GM18909 (cell line): ENCODE data around the gene FCHSD1.
"Not testable (repeated sequence)": the region's sequence is repeated elsewhere in the genome, so short reads cannot be mapped to it uniquely, and the experiment has no call there.

Experiments
- ATAC-seq: cut with Tn5 transposase; IDR thresholded peaks from one replicate; pipeline ENCODE4 v1.9.1; 2021; ENCODE audit warnings: mild to moderate bottlenecking; ENCODE audit not compliant: unreplicated experiment, poor library complexity

FCHSD1 gene

GRCh38 chr5:141618804-141619554 is 32.2 kb downstream of the FCHSD1 start, which contains the start of gene DIAPH1:
DIAPH1 (minus strand) TSS chr5:141619000; CDS start chr5:141618914, 86 bp downstream.
- ATAC-seq = peak; percentile 89

- ATAC-seq = peak; percentile 40
Measured at GRCh38 chr5:141618030-141618803, 33.0 kb downstream of the FCHSD1 start.

- no peak for ATAC-seq
Measured at GRCh38 chr5:141617682-141618029, 33.6 kb downstream of the FCHSD1 start.

GRCh38 chr5:141617128-141617527 is 34.1 kb downstream of the FCHSD1 start:
- ATAC-seq = no peak

GRCh38 chr5:141615991-141616720 is 35.1 kb downstream of the FCHSD1 start:
- no peak for ATAC-seq

GRCh38 chr5:141613344-141613743 is 37.9 kb downstream of the FCHSD1 start:
- ATAC-seq = no peak

GRCh38 chr5:141611289-141611688 is 39.9 kb downstream of the FCHSD1 start:
- no peak for ATAC-seq

GRCh38 chr5:141609921-141610320 is 41.3 kb downstream of the FCHSD1 start:
- ATAC-seq = not testable (repeated sequence)

GRCh38 chr5:141609044-141609443 is 42.2 kb downstream of the FCHSD1 start:
- ATAC-seq = no peak

GRCh38 chr5:141608557-141608956 is 42.7 kb downstream of the FCHSD1 start:
- no peak for ATAC-seq

- ATAC-seq = no peak
Measured at GRCh38 chr5:141608046-141608445, 43.2 kb downstream of the FCHSD1 start.

- peak; percentile 98 for ATAC-seq
Measured at GRCh38 chr5:141605523-141606277, 45.5 kb downstream of the FCHSD1 start.

GRCh38 chr5:141603923-141604717 is 47.1 kb downstream of the FCHSD1 start:
- ATAC-seq = no peak

- ATAC-seq = no peak
Measured at GRCh38 chr5:141602606-141603005, 48.6 kb downstream of the FCHSD1 start.

- ATAC-seq = peak; percentile 45
Measured at GRCh38 chr5:141598391-141599345, 52.5 kb downstream of the FCHSD1 start.

GRCh38 chr5:141597814-141598213 is 53.4 kb downstream of the FCHSD1 start:
- no peak for ATAC-seq

- ATAC-seq = no peak
Measured at GRCh38 chr5:141597394-141597793, 53.8 kb downstream of the FCHSD1 start.

GRCh38 chr5:141596867-141597266 is 54.4 kb downstream of the FCHSD1 start:
- no peak for ATAC-seq
